GM08714 (cell line): ENCODE data around the gene EMC6.
"Not testable (repeated sequence)": the region's sequence is repeated elsewhere in the genome, so short reads cannot be mapped to it uniquely, and the experiment has no call there.

ENCODE experiments used
- H3K4me3 ChIP-seq: fragments of 200-500 bp; sonication (Bioruptor generic); 2 replicates; pipeline ENCODE4 v1.5.1; 2014; ENCODE audit warnings: mild to moderate bottlenecking, low read length, inconsistent platforms
- ZNF274 ChIP-seq: IDR thresholded peaks from 2 replicates; pipeline ENCODE4 v1.6.1; 2012; ENCODE audit warnings: mild to moderate bottlenecking, low read depth, low read length

EMC6 gene

DNA sequence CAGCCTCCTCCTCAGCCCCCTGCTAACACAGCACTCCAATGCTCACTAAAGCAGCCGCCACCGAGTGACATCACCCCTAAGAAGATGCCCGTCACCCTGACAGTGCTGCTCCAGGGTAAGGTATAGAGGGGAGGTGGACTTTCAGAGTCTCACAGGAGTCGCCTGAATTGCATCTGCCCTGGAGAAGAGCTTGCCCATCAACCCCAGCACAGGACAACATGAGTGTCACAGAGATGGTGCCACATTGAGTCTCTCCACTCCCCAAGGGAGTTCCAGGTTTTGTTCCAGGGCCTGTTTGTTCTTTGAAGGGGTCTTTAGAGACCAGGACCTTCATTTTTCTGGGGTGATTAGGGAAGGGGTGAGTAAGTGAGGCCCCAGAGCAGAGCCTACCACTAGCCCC lies 29.5 kb downstream of the EMC6 start:
- no peak for TF ChIP-seq ZNF274
- H3K4me3 ChIP-seq: no peak overlapping the region

DNA sequence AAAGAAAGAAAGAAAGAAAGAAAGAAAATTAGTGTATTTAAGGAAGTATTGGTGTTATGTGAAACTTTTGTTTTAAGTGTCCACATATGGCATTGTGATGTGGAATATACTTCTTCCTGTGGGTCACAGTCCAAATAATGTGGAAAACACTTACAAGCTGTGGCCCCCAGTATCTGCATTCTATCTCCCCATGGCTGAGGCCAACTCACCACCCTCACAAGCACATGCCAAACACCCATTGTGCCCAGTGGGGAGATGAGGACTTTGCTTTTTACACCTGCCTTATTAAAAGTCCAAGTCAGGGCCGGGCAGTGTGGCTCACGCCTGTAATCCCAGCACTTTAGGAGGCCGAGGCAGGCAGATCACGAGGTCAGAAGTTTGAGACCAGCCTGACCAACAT lies 31.3 kb downstream of the EMC6 start:
- no peak overlapping the region for H3K4me3 ChIP-seq
- TF ChIP-seq ZNF274: no peak

DNA sequence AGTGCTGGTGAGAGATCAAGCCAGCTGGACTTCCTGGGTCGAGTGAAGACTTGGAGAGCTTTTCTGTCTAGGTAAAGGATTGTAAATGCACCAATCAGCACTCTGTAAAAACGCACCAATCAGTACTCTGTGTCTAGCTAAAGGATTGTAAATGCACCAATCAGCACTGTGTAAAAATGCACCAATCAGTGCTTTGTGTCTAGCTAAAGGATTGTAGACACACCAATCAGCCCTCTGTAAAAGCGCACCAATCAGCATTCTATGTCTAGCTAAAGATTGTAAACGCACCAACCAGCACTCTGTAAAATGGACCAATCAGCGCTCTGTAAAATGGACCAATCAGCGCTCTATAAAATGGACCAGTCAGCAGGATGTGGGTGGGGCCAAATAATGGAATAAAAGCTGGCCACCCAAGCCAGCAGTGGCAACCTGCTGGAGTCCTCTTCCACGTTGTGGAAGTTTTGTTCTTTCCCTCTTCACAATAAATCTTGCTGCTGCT lies 33.5 kb downstream of the EMC6 start:
- not testable (repeated sequence) for H3K4me3 ChIP-seq

DNA sequence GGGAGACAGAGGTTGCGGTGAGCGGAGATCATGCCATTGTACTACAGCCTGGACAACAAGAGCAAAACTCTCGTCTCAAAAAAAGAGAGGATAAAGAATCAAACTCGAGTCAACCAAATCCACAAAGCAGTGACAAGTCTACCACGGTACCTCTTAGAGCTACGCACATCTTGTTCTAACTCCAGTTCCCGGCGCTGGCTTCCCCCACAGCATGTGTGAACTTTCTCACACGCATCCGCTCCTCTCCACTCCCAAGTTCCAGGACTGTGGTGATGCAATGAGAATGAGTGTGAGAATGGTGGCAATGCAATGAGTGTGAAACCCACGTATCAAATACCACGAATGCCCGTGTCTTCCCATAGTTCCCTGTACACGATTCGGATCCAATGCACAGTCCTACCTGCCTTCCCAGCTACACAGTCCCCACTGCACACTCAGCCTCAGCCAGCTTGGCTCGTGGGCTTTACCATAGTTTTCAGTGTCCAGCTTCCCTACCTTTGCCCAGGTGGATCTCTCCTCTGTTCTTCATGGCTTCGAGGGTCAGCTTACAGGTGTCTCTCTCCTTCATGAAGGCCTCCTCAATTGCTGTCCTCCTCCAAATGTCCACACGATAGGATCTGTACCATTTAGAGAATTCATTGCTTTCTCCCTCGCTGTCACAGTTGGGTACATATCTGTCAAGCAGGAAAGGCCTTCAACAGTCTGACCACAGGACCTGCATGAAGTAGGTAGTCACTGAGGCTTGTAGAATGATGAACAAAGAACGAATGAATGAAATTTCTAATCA lies 36.5 kb downstream of the EMC6 start:
- H3K4me3 ChIP-seq: no peak overlapping the region
- TF ChIP-seq ZNF274: no peak

DNA sequence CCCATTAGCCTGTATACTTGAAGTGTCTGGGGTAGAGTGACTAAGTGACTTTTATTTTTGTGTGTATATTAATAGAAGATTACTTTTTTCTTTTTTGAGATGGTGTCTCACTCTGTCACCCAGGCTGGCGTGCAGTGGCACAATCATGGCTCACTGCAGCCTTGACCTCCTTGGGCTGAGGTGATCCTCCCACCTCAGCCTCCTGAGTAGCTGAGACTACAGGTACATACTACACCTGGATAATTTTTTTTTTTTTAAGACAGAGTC lies 37.0 kb downstream of the EMC6 start:
- H3K4me3 ChIP-seq: not testable (repeated sequence)

DNA sequence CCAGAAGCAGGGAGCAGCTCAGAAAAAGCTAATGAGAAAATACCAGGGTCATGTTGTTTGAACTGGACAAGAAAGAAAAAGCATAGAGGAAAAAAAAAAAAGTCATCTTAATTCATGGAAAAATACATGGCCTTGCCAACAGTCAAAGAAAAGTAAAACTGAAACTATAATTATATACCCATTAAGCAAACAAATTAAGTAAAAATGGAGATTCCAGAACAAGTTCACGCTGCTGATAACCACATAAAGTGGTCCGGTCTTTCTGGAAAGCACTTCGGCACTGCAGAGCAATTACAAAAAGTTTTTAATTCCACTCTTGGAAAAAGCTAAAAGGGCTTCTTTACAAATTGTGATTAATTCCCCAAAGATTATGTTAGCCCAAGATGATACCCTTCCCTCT lies 39.8 kb downstream of the EMC6 start:
- no peak overlapping the region for H3K4me3 ChIP-seq
- no peak for TF ChIP-seq ZNF274

DNA sequence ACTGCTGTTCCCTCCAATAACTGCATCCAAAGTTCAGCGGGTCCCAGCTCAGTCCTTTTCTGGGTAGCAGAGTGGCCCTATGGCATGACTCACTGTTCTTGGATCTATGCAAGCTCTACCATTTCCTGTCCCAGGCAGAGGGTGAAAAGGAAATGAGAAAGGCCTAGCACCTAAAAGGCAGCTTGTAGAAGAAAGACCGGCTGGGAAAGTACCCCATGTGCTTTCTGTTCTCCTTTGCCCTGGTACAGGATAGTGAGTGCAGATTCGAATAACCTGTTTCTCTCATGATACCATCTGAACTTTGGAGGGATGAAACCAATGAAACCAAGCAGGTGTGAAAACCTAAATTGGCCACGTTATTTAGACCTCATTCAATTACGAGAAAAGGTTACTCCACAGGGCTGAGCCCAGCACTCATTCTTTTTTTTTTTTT lies 42.4 kb downstream of the EMC6 start:
- TF ChIP-seq ZNF274: no peak
- H3K4me3 ChIP-seq: peak overlapping the region; percentile 40; the same call in 1 of the 2 replicates

DNA sequence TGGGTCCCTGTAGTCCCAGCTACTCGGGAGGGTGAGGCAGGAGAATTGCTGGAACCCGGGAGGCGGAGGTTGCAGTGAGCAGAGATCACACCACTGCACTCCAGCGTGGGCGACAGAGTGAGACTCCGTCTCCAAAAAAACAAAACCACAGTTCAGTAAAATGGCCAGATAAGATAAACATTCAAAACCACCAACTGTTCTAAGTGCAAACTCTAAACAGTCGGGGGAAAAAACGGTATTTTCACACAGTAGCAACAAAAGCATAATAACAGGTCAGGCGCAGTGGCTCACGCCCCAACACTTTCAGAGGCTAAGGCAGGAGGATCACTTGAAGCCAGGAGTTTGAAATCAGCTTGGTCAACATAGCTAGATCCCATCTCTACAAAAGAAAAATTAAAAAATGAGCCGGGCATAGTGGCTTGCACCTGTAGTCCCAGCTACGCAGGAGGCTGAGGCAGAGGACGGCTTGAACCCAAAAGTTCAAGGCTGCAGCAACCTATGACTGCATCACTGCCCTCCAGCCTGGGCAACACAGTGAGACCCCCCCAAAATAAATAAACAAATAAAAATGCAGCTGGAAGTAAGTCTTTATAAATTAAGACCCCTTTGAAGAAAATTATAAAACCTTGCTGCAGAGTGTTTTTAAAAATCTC lies 44.3 kb downstream of the EMC6 start:
- TF ChIP-seq ZNF274: no peak
- no peak overlapping the region for H3K4me3 ChIP-seq

DNA sequence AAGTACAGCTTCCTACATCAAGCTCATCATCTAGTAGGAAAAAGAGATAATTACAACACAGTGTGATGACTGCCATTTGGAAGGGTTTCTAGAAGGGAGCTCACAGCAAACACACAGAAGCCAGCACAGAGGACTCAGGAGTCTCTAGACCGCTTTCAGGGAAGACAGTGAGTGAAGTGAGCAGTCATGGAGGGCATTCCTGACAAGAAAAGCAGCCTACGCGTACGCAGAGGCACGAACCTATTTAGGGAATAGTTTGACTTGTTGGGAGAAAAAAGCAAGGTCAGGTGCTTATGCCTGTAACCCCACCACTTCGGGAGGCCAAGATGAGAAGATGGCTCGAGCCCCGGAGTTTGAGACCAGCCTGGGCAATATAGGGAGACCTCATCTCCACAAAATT lies 46.7 kb downstream of the EMC6 start:
- H3K4me3 ChIP-seq: no peak overlapping the region
- TF ChIP-seq ZNF274: no peak

DNA sequence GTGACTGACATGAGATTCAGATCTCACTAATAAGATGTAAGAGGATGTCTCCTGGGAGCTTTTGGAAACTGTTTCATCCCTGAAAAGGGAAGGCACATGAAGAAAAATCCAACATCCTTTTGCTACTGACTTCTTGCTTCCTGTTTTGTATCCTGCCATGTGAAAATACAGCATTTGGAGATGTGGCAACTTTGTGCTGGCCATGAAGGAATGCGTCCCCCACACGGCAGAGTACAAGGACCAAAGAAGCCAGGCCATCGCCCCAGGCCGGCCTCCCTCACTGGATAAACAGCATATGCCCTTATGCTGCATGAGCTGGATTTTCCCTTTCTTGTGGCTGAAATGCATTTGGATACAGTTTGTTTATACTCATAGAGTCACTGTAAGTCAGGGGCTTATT lies 49.6 kb downstream of the EMC6 start:
- H3K4me3 ChIP-seq: no peak overlapping the region
- no peak for TF ChIP-seq ZNF274

DNA sequence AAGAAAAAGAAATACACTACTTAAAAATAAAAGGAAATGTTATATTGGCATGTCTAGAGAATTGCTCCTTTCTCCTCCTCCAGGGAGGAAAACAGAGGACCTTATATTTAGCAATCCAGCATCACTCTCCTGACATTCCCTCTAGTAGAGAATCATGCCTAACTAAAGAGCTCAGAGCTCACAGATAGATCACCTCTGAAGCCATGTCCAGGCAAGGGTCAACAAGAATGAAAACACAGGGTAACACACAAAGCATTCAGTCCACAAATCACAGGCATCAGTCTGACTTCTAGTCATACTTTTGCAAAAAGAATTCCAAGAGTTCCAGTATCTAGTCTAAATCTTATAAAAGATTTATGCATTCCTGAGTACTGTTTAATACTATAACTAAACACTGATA lies 50.7 kb downstream of the EMC6 start:
- TF ChIP-seq ZNF274: no peak
- H3K4me3 ChIP-seq: no peak overlapping the region
